Mesenchymal stem cell (in vitro differentiated cells and primary cell): ENCODE measurements around the gene GRHL1.

Source experiments
- DNase-seq: peaks from one replicate; pipeline ENCODE4 v3.0.0-alpha.2; 2013
- H2AFZ ChIP-seq: one replicate; pipeline ENCODE4 v1.6.1; 2013; ENCODE audit warnings: low read depth, mild to moderate bottlenecking, control low read depth, inconsistent platforms, low read length, moderate library complexity
- H2AK5ac ChIP-seq: 2 replicates; pipeline ENCODE4 v1.6.1; 2013; ENCODE audit warnings: low read length, moderate library complexity, mild to moderate bottlenecking, inconsistent platforms; ENCODE audit not compliant: severe bottlenecking
- H2BK120ac ChIP-seq: one replicate; pipeline ENCODE4 v1.6.1; 2013; ENCODE audit warnings: low read depth, mild to moderate bottlenecking, inconsistent platforms, low read length, moderate library complexity
- H2BK12ac ChIP-seq, 2 experiments: one replicate each; pipeline ENCODE4 v1.6.1; 2013; ENCODE audit warnings: inconsistent platforms in 2 of 2, low read length in 2 of 2, mild to moderate bottlenecking in 2 of 2, moderate library complexity in 2 of 2, control low read depth in 1 of 2
- H2BK15ac ChIP-seq: one replicate; pipeline ENCODE4 v1.6.1; 2013; ENCODE audit warnings: mild to moderate bottlenecking, low read depth, inconsistent platforms; ENCODE audit not compliant: poor library complexity, severe bottlenecking
- H2BK5ac ChIP-seq: 2 replicates; pipeline ENCODE4 v1.6.1; 2013; ENCODE audit warnings: low read depth, mild to moderate bottlenecking, low read length, control low read depth, inconsistent platforms; ENCODE audit not compliant: poor library complexity, severe bottlenecking
- H3K14ac ChIP-seq, 2 experiments: one replicate each; pipeline ENCODE4 v1.6.1; 2013; ENCODE audit warnings: inconsistent platforms in 2 of 2, low read length in 2 of 2, control low read depth in 1 of 2, mild to moderate bottlenecking in 1 of 2, moderate library complexity in 1 of 2
- H3K18ac ChIP-seq, 2 experiments: one replicate each; pipeline ENCODE4 v1.6.1; 2013; ENCODE audit warnings: inconsistent platforms in 2 of 2, low read length in 2 of 2, control low read depth in 1 of 2, low read depth in 1 of 2, mild to moderate bottlenecking in 1 of 2
- H3K23ac ChIP-seq, 2 experiments: one replicate each; pipeline ENCODE4 v1.6.1; 2013; ENCODE audit warnings: inconsistent platforms in 2 of 2, low read length in 2 of 2, mild to moderate bottlenecking in 2 of 2, moderate library complexity in 2 of 2, control low read depth in 1 of 2
- H3K27ac ChIP-seq: 2 replicates; pipeline ENCODE4 v1.5.1; 2013; ENCODE audit warnings: mild to moderate bottlenecking, moderate library complexity, low read length, control low read depth, inconsistent platforms; ENCODE audit not compliant: poor library complexity, severe bottlenecking
- H3K27me3 ChIP-seq, 2 experiments: 2 replicates each; pipeline versions ENCODE4 v1.6.1 to v1.7.0; 2013; ENCODE audit warnings: low read length in 2 of 2, mild to moderate bottlenecking in 2 of 2, moderate library complexity in 2 of 2, control low read depth in 1 of 2, inconsistent platforms in 1 of 2; ENCODE audit not compliant: control insufficient read depth in 1 of 2, insufficient read depth in 1 of 2
- H3K36me3 ChIP-seq, 2 experiments: 2 replicates each; pipeline versions ENCODE4 v1.6.1 to v1.7.0; 2013; ENCODE audit warnings: low read length in 2 of 2, control low read depth in 1 of 2, inconsistent platforms in 1 of 2, low read depth in 1 of 2, mild to moderate bottlenecking in 1 of 2; ENCODE audit not compliant: insufficient read depth in 2 of 2, control insufficient read depth in 1 of 2
- H3K4ac ChIP-seq, 2 experiments: one replicate each; pipeline ENCODE4 v1.6.1; 2013; ENCODE audit warnings: inconsistent platforms in 2 of 2, low read length in 2 of 2, mild to moderate bottlenecking in 2 of 2, moderate library complexity in 2 of 2, control low read depth in 1 of 2, low read depth in 1 of 2
- H3K4me1 ChIP-seq: 2 replicates; pipeline ENCODE4 v1.6.1; 2013; ENCODE audit warnings: low read depth, low read length, control low read depth; ENCODE audit not compliant: control insufficient read depth, insufficient read depth
- H3K4me2 ChIP-seq: 2 replicates; pipeline ENCODE4 v1.6.1; 2013; ENCODE audit warnings: low read length, mild to moderate bottlenecking, inconsistent platforms; ENCODE audit not compliant: poor library complexity, severe bottlenecking
- H3K4me3 ChIP-seq, 2 experiments: 2 replicates each; pipeline versions ENCODE4 v1.5.1 to v1.7.0; 2013; ENCODE audit warnings: low read length in 2 of 2, mild to moderate bottlenecking in 2 of 2, control low read depth in 1 of 2, low read depth in 1 of 2; ENCODE audit not compliant: insufficient read depth in 1 of 2
- H3K79me1 ChIP-seq: replicated peaks from 2 replicates; pipeline ENCODE4 v1.6.1; 2013; ENCODE audit warnings: mild to moderate bottlenecking, control low read depth, low read length, inconsistent platforms; ENCODE audit not compliant: poor library complexity, severe bottlenecking
- H3K9ac ChIP-seq: 2 replicates; pipeline ENCODE4 v1.7.0; 2013; ENCODE audit warnings: mild to moderate bottlenecking, low read length, moderate library complexity
- H3K9me3 ChIP-seq: 2 replicates; pipeline ENCODE4 v1.7.0; 2013; ENCODE audit warnings: mild to moderate bottlenecking, low read length; ENCODE audit not compliant: control insufficient read depth
- H4K8ac ChIP-seq: one replicate; pipeline ENCODE4 v1.6.1; 2013; ENCODE audit warnings: inconsistent platforms, mild to moderate bottlenecking, low read length, moderate library complexity
- H4K91ac ChIP-seq: one replicate; pipeline ENCODE4 v1.6.1; 2013; ENCODE audit warnings: mild to moderate bottlenecking, low read length, inconsistent platforms
- WGBS: methylation state at CpG from one replicate; pipeline ENCODE4 v1.1.7; 2013; ENCODE audit warnings: mixed read lengths; 5-methylcytosine and 5-hydroxymethylcytosine counted together

Gene GRHL1

GRCh38 chr2:10047616-10048500 is 96.4 kb downstream of the GRHL1 start:
- no peaks in the 10 kb centered on the region for H3K27me3 ChIP-seq
- no peak overlapping the region for H3K4me3 ChIP-seq
- no peak overlapping the region for H3K18ac ChIP-seq
- no peak overlapping the region for H2BK12ac ChIP-seq
- H3K4me1 ChIP-seq, result peaks cover 21% of the 10 kb centered on the region
- no peak overlapping the region for H2BK120ac ChIP-seq
- no peak for DNase-seq
- H3K9me3 ChIP-seq, result no peaks in the 10 kb centered on the region
- H4K8ac ChIP-seq, result no peak overlapping the region
- H3K23ac ChIP-seq, result no peak overlapping the region
- H2BK15ac ChIP-seq, result no peak overlapping the region
- H2AFZ ChIP-seq, result no peak overlapping the region
- H3K4ac ChIP-seq, result no peak overlapping the region
- WGBS, result 84% methylated on average over 15 of the region's 15 CpGs
- H3K4me2 ChIP-seq, result no peak overlapping the region
- H3K79me1 ChIP-seq, result peaks cover 16% of the 10 kb centered on the region
- H3K14ac ChIP-seq, result no peak overlapping the region
- no peak overlapping the region for H3K27ac ChIP-seq
- peaks cover 22 to 46% of the 10 kb centered on the region in 2 experiments for H3K36me3 ChIP-seq
- no peak overlapping the region for H2AK5ac ChIP-seq
- no peak overlapping the region for H2BK5ac ChIP-seq
- H4K91ac ChIP-seq, result no peak overlapping the region
- no peak overlapping the region for H3K9ac ChIP-seq

- Histone ChIP-seq H3K27ac (no peak overlapping the region), H2AK5ac (no peak overlapping the region), H3K4me2 (no peak overlapping the region), H3K79me1 (peaks cover 16% of the 10 kb centered on the region), H3K23ac (no peak overlapping the region), H3K18ac (no peak overlapping the region), H2BK15ac (no peak overlapping the region), H2BK5ac (no peak overlapping the region), H3K9me3 (no peaks in the 10 kb centered on the region), H2BK12ac (no peak overlapping the region), H2BK120ac (no peak overlapping the region), H4K91ac (no peak overlapping the region), H3K9ac (no peak overlapping the region), H3K14ac (no peak overlapping the region), H3K4me1 (peaks cover 19% of the 10 kb centered on the region), H2AFZ (no peak overlapping the region), H3K27me3 (no peaks in the 10 kb centered on the region), H3K4ac (no peak overlapping the region), H3K36me3 (peaks cover 22 to 54% of the 10 kb centered on the region in 2 experiments), H3K4me3 (no peak overlapping the region), H4K8ac (no peak overlapping the region)
- WGBS, result 83% methylated on average over 7 of the region's 10 CpGs
- peak; percentile 65 for DNase-seq
Observed at GRCh38 chr2:10048501-10049171, 97.1 kb downstream of the GRHL1 start.
